GM23338 (cell line): ENCODE results near the gene HTRA1. TPM values are rescaled to one million over a fixed set of nuclear protein-coding genes. Genes with fewer than 3 reads are reported as not detected.

Experiments used
- ATAC-seq: fragments of 200-7000 bp; cut with Tn5 transposase; 3 replicates; pipeline ENCODE4 v1.9.1; 2020
- DNase-seq: peaks from one replicate; pipeline ENCODE4 v3.0.0-alpha.2; 2015; ENCODE audit warnings: low spot score
- H2AFZ ChIP-seq: fragments of 200-600 bp; sonication (generic); 2 replicates; pipeline ENCODE4 v1.8.0; 2016; ENCODE audit warnings: antibody characterized with exemption, mild to moderate bottlenecking, moderate library complexity
- H3F3A ChIP-seq: fragments of 200-600 bp; sonication (generic); replicated peaks from 2 replicates; pipeline ENCODE4 v1.8.0; 2017; ENCODE audit warnings: antibody characterized with exemption, mixed run types, low read depth
- H3K27ac ChIP-seq: fragments of 200-600 bp; sonication (generic); 2 replicates; pipeline ENCODE4 v1.6.1; 2016; ENCODE audit warnings: low read depth
- H3K27me3 ChIP-seq: fragments of 200-600 bp; sonication (generic); 2 replicates; pipeline ENCODE4 v1.8.0; 2016; ENCODE audit warnings: mild to moderate bottlenecking, mixed run types, moderate library complexity; ENCODE audit not compliant: insufficient read depth
- H3K36me3 ChIP-seq: fragments of 200-600 bp; sonication (generic); 2 replicates; pipeline ENCODE4 v1.8.0; 2016; ENCODE audit warnings: mild to moderate bottlenecking; ENCODE audit not compliant: insufficient read depth
- H3K4me1 ChIP-seq: fragments of 200-600 bp; sonication (generic); 2 replicates; pipeline ENCODE4 v1.8.0; 2016; ENCODE audit warnings: mild to moderate bottlenecking, moderate library complexity; ENCODE audit not compliant: insufficient read depth
- H3K4me2 ChIP-seq: fragments of 200-600 bp; sonication (generic); 2 replicates; pipeline ENCODE4 v1.7.1; 2017; ENCODE audit warnings: mixed run types
- H3K4me3 ChIP-seq: fragments of 200-600 bp; sonication (generic); 2 replicates; pipeline ENCODE4 v1.6.1; 2016; ENCODE audit warnings: mixed run types
- H3K79me2 ChIP-seq: fragments of 200-600 bp; sonication (generic); replicated peaks from 2 replicates; pipeline ENCODE4 v1.8.0; 2017; ENCODE audit warnings: mild to moderate bottlenecking; ENCODE audit not compliant: insufficient read depth
- H3K9me2 ChIP-seq: fragments of 200-600 bp; sonication (generic); 2 replicates; pipeline ENCODE4 v1.8.0; 2017; ENCODE audit not compliant: insufficient read depth
- H4K20me1 ChIP-seq: fragments of 200-600 bp; sonication (generic); replicated peaks from 2 replicates; pipeline ENCODE4 v1.8.0; 2017; ENCODE audit warnings: mild to moderate bottlenecking; ENCODE audit not compliant: insufficient read depth
- H3K27ac Mint-ChIP-seq: 2 replicates; pipeline ENCODE4 v1.8.0; 2020; ENCODE audit warnings: inconsistent platforms, mild to moderate bottlenecking, moderate library complexity, mixed read lengths
- H3K27me3 Mint-ChIP-seq: 3 replicates; pipeline ENCODE4 v1.8.0; 2022; ENCODE audit warnings: low read depth, mild to moderate bottlenecking, moderate library complexity, mixed read lengths, inconsistent platforms; ENCODE audit not compliant: insufficient read depth, poor library complexity
- H3K36me3 Mint-ChIP-seq: 3 replicates; pipeline ENCODE4 v1.8.0; 2021; ENCODE audit warnings: low read depth, mild to moderate bottlenecking, inconsistent platforms, moderate library complexity, mixed read lengths
- H3K4me1 Mint-ChIP-seq: 3 replicates; pipeline ENCODE4 v1.8.0; 2020; ENCODE audit warnings: mild to moderate bottlenecking, inconsistent platforms, mixed read lengths
- H3K4me3 Mint-ChIP-seq: 3 replicates; pipeline ENCODE4 v1.8.0; 2021; ENCODE audit warnings: moderate library complexity, mild to moderate bottlenecking, inconsistent platforms, mixed read lengths
- H3K9me3 Mint-ChIP-seq: 3 replicates; pipeline ENCODE4 v1.8.0; 2020; ENCODE audit warnings: moderate library complexity, mild to moderate bottlenecking, inconsistent platforms, mixed read lengths
- CREB1 ChIP-seq: fragments of 250-450 bp; sonication (Bioruptor Pico); IDR thresholded peaks from 2 replicates; pipeline ENCODE4 v1.5.0; 2020; ENCODE audit warnings: low read depth, mild to moderate bottlenecking, moderate library complexity
- EZH2 ChIP-seq: fragments of 200-600 bp; sonication (generic); IDR thresholded peaks from one replicate; pipeline ENCODE4 v1.8.0; 2017; ENCODE audit warnings: antibody characterized with exemption, mild to moderate bottlenecking, low read depth; ENCODE audit not compliant: unreplicated experiment
- EZH2phosphoT487 ChIP-seq: fragments of 200-600 bp; sonication (generic); IDR thresholded peaks from one replicate; pipeline ENCODE4 v1.8.1; 2018; ENCODE audit warnings: antibody characterized with exemption; ENCODE audit not compliant: unreplicated experiment
- JUNB ChIP-seq: IDR thresholded peaks from one replicate; pipeline ENCODE4 v1.6.1; 2016; ENCODE audit warnings: antibody characterized with exemption; ENCODE audit not compliant: unreplicated experiment
- NANOG ChIP-seq: IDR thresholded peaks from 2 replicates; pipeline ENCODE4 v1.6.1; 2016; ENCODE audit warnings: antibody characterized with exemption, borderline replicate concordance
- POLR2AphosphoS5 ChIP-seq: IDR thresholded peaks from 2 replicates; pipeline ENCODE4 v1.6.1; 2016; ENCODE audit warnings: antibody characterized with exemption, low read depth
- STAT1 ChIP-seq: IDR thresholded peaks from one replicate; pipeline ENCODE4 v1.6.1; 2016; ENCODE audit warnings: antibody characterized with exemption; ENCODE audit not compliant: unreplicated experiment
- ZNF114 ChIP-seq: fragments of 250-450 bp; sonication (Bioruptor Pico); IDR thresholded peaks from 2 replicates; pipeline ENCODE4 v1.5.0; 2020; ENCODE audit warnings: mild to moderate bottlenecking, moderate library complexity
- ZNF331 ChIP-seq: fragments of 250-450 bp; sonication (Bioruptor Pico); IDR thresholded peaks from 2 replicates; pipeline ENCODE4 v1.5.0; 2020; ENCODE audit warnings: low read depth, mild to moderate bottlenecking, moderate library complexity
- polyA plus RNA-seq: library from polyadenylated mRNA; unstranded; fragments of >200 nt; fragmentation: Nextera tagmentation; extraction: Ambion mirVana; gene quantifications from 2 replicates; pipeline ENCODE4 v1.2.1, GENCODE V29; 2016
- total RNA-seq: library from RNA; depleted of rRNA; stranded (reverse); fragments of >200 nt; shearing (Covaris generic); gene quantifications from 2 replicates; pipeline ENCODE4 v1.2.3, GENCODE V29; 2014
- TF ChIP-seq, protein P1 (sequence below): IDR thresholded peaks from one replicate; pipeline ENCODE4 v1.6.1; 2018; ENCODE audit warnings: antibody characterized with exemption; ENCODE audit not compliant: unreplicated experiment
- TF ChIP-seq, protein P2 (sequence below), 2 experiments: fragments of 200-600 bp in 1 of 2; sonication (generic) in 1 of 2; conservative IDR thresholded peaks; 2 replicates each; pipeline versions ENCODE4 v1.5.1 to v1.6.1; 2016 to 2017; ENCODE audit warnings: antibody characterized with exemption in 2 of 2, low read depth in 2 of 2, mild to moderate bottlenecking in 2 of 2, moderate library complexity in 1 of 2
- TF ChIP-seq, protein P3 (sequence below): IDR thresholded peaks from 2 replicates; pipeline ENCODE4 v1.6.1; 2016; ENCODE audit warnings: antibody characterized with exemption
- TF ChIP-seq, protein P4 (sequence below): fragments of 250-450 bp; sonication (Bioruptor Pico); IDR thresholded peaks from 2 replicates; pipeline ENCODE4 v1.5.0; 2020; ENCODE audit warnings: mild to moderate bottlenecking, moderate library complexity

HTRA1 gene
- total and polyA plus RNA-seq, 2 experiments from 2014 or later = 8.1 to 16.1 TPM

DNA sequence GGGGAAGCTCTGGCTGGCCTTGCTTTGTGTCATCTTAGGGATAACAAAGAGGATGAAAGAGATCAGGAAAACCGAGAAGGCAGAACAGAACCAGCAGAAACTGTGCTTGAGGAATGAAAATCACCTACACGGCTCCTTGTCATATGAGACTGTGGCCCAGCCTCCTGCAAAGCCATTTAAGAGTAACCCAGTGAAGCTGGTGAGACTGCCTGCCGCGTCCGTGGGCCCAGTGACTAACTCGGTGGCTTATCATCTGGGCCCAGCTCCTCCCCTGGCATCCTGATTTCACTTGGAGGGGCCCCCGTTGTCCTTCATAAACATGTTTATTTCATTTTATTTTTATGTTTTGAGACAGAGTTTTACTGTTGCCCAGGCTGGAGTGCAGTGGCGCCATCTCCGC is 30.7 kb downstream of the HTRA1 start:
- no peaks in the 10 kb centered on the region for H4K20me1 ChIP-seq
- Mint-ChIP-seq H3K36me3 (no peaks in the 10 kb centered on the region), H3K4me1 (peaks cover 6% of the 10 kb centered on the region), H3K27ac (no peak overlapping the region), H3K27me3 (peaks cover 10% of the 10 kb centered on the region), H3K4me3 (no peak overlapping the region), H3K9me3 (no peaks in the 10 kb centered on the region)
- H3K9me2 ChIP-seq = no peaks in the 10 kb centered on the region
- H3K36me3 ChIP-seq = no peaks in the 10 kb centered on the region
- no peak overlapping the region for H3K4me2 ChIP-seq
- H2AFZ ChIP-seq = no peak overlapping the region
- H3K4me1 ChIP-seq = 0 out of 2 replicates have a peak, but pooled peaks cover 4% of the 10 kb centered on the region
- ATAC-seq (no peak), DNase-seq (no peak)
- H3K27ac ChIP-seq = no peak overlapping the region
- H3K4me3 ChIP-seq = no peak overlapping the region
- TF ChIP-seq EZH2 (no peak), POLR2AphosphoS5 (no peak), STAT1 (no peak), NANOG (no peak), EZH2phosphoT487 (no peak), JUNB (no peak), CREB1 (CRISPR knock-in tag) (no peak), ZNF331 (CRISPR knock-in tag) (no peak), ZNF114 (CRISPR knock-in tag) (no peak)
- TF ChIP-seq, protein P1, sequence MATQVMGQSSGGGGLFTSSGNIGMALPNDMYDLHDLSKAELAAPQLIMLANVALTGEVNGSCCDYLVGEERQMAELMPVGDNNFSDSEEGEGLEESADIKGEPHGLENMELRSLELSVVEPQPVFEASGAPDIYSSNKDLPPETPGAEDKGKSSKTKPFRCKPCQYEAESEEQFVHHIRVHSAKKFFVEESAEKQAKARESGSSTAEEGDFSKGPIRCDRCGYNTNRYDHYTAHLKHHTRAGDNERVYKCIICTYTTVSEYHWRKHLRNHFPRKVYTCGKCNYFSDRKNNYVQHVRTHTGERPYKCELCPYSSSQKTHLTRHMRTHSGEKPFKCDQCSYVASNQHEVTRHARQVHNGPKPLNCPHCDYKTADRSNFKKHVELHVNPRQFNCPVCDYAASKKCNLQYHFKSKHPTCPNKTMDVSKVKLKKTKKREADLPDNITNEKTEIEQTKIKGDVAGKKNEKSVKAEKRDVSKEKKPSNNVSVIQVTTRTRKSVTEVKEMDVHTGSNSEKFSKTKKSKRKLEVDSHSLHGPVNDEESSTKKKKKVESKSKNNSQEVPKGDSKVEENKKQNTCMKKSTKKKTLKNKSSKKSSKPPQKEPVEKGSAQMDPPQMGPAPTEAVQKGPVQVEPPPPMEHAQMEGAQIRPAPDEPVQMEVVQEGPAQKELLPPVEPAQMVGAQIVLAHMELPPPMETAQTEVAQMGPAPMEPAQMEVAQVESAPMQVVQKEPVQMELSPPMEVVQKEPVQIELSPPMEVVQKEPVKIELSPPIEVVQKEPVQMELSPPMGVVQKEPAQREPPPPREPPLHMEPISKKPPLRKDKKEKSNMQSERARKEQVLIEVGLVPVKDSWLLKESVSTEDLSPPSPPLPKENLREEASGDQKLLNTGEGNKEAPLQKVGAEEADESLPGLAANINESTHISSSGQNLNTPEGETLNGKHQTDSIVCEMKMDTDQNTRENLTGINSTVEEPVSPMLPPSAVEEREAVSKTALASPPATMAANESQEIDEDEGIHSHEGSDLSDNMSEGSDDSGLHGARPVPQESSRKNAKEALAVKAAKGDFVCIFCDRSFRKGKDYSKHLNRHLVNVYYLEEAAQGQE = no peak
- TF ChIP-seq, protein P2, sequence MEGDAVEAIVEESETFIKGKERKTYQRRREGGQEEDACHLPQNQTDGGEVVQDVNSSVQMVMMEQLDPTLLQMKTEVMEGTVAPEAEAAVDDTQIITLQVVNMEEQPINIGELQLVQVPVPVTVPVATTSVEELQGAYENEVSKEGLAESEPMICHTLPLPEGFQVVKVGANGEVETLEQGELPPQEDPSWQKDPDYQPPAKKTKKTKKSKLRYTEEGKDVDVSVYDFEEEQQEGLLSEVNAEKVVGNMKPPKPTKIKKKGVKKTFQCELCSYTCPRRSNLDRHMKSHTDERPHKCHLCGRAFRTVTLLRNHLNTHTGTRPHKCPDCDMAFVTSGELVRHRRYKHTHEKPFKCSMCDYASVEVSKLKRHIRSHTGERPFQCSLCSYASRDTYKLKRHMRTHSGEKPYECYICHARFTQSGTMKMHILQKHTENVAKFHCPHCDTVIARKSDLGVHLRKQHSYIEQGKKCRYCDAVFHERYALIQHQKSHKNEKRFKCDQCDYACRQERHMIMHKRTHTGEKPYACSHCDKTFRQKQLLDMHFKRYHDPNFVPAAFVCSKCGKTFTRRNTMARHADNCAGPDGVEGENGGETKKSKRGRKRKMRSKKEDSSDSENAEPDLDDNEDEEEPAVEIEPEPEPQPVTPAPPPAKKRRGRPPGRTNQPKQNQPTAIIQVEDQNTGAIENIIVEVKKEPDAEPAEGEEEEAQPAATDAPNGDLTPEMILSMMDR (conservative IDR thresholded peaks at IDR 0.05; ENCODE audit: low read depth in 2 of 2) = no peak
- TF ChIP-seq, protein P3, sequence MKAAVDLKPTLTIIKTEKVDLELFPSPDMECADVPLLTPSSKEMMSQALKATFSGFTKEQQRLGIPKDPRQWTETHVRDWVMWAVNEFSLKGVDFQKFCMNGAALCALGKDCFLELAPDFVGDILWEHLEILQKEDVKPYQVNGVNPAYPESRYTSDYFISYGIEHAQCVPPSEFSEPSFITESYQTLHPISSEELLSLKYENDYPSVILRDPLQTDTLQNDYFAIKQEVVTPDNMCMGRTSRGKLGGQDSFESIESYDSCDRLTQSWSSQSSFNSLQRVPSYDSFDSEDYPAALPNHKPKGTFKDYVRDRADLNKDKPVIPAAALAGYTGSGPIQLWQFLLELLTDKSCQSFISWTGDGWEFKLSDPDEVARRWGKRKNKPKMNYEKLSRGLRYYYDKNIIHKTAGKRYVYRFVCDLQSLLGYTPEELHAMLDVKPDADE = no peak
- TF ChIP-seq, protein P4, sequence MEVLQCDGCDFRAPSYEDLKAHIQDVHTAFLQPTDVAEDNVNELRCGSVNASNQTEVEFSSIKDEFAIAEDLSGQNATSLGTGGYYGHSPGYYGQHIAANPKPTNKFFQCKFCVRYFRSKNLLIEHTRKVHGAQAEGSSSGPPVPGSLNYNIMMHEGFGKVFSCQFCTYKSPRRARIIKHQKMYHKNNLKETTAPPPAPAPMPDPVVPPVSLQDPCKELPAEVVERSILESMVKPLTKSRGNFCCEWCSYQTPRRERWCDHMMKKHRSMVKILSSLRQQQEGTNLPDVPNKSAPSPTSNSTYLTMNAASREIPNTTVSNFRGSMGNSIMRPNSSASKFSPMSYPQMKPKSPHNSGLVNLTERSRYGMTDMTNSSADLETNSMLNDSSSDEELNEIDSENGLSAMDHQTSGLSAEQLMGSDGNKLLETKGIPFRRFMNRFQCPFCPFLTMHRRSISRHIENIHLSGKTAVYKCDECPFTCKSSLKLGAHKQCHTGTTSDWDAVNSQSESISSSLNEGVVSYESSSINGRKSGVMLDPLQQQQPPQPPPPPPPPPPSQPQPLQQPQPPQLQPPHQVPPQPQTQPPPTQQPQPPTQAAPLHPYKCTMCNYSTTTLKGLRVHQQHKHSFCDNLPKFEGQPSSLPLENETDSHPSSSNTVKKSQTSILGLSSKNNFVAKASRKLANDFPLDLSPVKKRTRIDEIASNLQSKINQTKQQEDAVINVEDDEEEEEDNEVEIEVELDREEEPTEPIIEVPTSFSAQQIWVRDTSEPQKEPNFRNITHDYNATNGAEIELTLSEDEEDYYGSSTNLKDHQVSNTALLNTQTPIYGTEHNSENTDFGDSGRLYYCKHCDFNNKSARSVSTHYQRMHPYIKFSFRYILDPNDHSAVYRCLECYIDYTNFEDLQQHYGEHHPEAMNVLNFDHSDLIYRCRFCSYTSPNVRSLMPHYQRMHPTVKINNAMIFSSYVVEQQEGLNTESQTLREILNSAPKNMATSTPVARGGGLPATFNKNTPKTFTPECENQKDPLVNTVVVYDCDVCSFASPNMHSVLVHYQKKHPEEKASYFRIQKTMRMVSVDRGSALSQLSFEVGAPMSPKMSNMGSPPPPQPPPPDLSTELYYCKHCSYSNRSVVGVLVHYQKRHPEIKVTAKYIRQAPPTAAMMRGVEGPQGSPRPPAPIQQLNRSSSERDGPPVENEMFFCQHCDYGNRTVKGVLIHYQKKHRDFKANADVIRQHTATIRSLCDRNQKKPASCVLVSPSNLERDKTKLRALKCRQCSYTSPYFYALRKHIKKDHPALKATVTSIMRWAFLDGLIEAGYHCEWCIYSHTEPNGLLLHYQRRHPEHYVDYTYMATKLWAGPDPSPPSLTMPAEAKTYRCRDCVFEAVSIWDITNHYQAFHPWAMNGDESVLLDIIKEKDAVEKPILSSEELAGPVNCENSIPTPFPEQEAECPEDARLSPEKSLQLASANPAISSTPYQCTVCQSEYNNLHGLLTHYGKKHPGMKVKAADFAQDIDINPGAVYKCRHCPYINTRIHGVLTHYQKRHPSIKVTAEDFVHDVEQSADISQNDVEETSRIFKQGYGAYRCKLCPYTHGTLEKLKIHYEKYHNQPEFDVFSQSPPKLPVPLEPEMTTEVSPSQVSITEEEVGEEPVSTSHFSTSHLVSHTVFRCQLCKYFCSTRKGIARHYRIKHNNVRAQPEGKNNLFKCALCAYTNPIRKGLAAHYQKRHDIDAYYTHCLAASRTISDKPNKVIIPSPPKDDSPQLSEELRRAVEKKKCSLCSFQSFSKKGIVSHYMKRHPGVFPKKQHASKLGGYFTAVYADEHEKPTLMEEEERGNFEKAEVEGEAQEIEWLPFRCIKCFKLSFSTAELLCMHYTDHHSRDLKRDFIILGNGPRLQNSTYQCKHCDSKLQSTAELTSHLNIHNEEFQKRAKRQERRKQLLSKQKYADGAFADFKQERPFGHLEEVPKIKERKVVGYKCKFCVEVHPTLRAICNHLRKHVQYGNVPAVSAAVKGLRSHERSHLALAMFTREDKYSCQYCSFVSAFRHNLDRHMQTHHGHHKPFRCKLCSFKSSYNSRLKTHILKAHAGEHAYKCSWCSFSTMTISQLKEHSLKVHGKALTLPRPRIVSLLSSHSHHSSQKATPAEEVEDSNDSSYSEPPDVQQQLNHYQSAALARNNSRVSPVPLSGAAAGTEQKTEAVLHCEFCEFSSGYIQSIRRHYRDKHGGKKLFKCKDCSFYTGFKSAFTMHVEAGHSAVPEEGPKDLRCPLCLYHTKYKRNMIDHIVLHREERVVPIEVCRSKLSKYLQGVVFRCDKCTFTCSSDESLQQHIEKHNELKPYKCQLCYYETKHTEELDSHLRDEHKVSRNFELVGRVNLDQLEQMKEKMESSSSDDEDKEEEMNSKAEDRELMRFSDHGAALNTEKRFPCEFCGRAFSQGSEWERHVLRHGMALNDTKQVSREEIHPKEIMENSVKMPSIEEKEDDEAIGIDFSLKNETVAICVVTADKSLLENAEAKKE (CRISPR knock-in tag) = no peak
- no peaks in the 10 kb centered on the region for H3K27me3 ChIP-seq
- no peaks in the 10 kb centered on the region for H3K79me2 ChIP-seq
- no peaks in the 10 kb centered on the region for H3F3A ChIP-seq
